GM18909 (cell line): ENCODE data around the gene FAM114A2.
A peak's percentile ranks its signal among the peaks of the same experiment; 100 is the strongest.
"Not testable (repeated sequence)": the region's sequence is repeated elsewhere in the genome, so short reads cannot be mapped to it uniquely, and the experiment has no call there.

Experiments
- ATAC-seq: cut with Tn5 transposase; IDR thresholded peaks from one replicate; pipeline ENCODE4 v1.9.1; 2021; ENCODE audit warnings: mild to moderate bottlenecking; ENCODE audit not compliant: unreplicated experiment, poor library complexity

FAM114A2 gene

GRCh38 chr5:154053468-154053867, 14.8 kb upstream of the FAM114A2 start:
- ATAC-seq: no peak

- ATAC-seq: no peak
Measured at GRCh38 chr5:154049636-154050035, 10.9 kb upstream of the FAM114A2 start.

GRCh38 chr5:154047324-154047723, 8.6 kb upstream of the FAM114A2 start:
- no peak for ATAC-seq

- no peak for ATAC-seq
Measured at GRCh38 chr5:154046486-154046885, 7.8 kb upstream of the FAM114A2 start.

GRCh38 chr5:154044581-154044980, 5.9 kb upstream of the FAM114A2 start:
- no peak for ATAC-seq

GRCh38 chr5:154044099-154044498, 5.4 kb upstream of the FAM114A2 start:
- no peak for ATAC-seq

GRCh38 chr5:154042766-154043165, 4.1 kb upstream of the FAM114A2 start:
- ATAC-seq: no peak

- no peak for ATAC-seq
Measured at GRCh38 chr5:154039458-154039829, 734 bp upstream of the FAM114A2 start.

- peak; percentile 57 for ATAC-seq
Measured at GRCh38 chr5:154038261-154038706, 426 bp downstream of the FAM114A2 start.

- ATAC-seq: no peak
Measured at GRCh38 chr5:154034944-154035343, 3.8 kb downstream of the FAM114A2 start.

GRCh38 chr5:154031937-154032489, 6.7 kb downstream of the FAM114A2 start:
- ATAC-seq: no peak

- ATAC-seq: no peak
Measured at GRCh38 chr5:154025951-154026350, 12.8 kb downstream of the FAM114A2 start.

- ATAC-seq: not testable (repeated sequence)
Measured at GRCh38 chr5:154018919-154019318, 19.8 kb downstream of the FAM114A2 start.

GRCh38 chr5:154015071-154015693, 23.5 kb downstream of the FAM114A2 start:
- no peak for ATAC-seq

- ATAC-seq: no peak
Measured at GRCh38 chr5:154010660-154011059, 28.1 kb downstream of the FAM114A2 start.

GRCh38 chr5:154005648-154006047, 33.1 kb downstream of the FAM114A2 start:
- ATAC-seq: no peak

GRCh38 chr5:154002511-154003020, 36.1 kb downstream of the FAM114A2 start:
- no peak for ATAC-seq

- no peak for ATAC-seq
Measured at GRCh38 chr5:154002093-154002492, 36.6 kb downstream of the FAM114A2 start.

- no peak for ATAC-seq
Measured at GRCh38 chr5:154000703-154001102, 38.0 kb downstream of the FAM114A2 start.

- ATAC-seq: no peak
Measured at GRCh38 chr5:153999995-154000394, 38.7 kb downstream of the FAM114A2 start.

- no peak for ATAC-seq
Measured at GRCh38 chr5:153998768-153999167, 39.9 kb downstream of the FAM114A2 start.

- no peak for ATAC-seq
Measured at GRCh38 chr5:153998010-153998409, 40.7 kb downstream of the FAM114A2 start.
